Stimulated activated CD8-positive, alpha-beta memory T cell treated with anti-CD3 and anti-CD28 coated beads, Interleukin-7, amount 100 ng/mL, for 1 hour (primary cell): ENCODE measurements around the gene GSTK1.
"Not testable (repeated sequence)": the region's sequence is repeated elsewhere in the genome, so short reads cannot be mapped to it uniquely, and the experiment has no call there.

Source experiments
- DNase-seq, 2 donors: peaks; one replicate each; pipeline ENCODE4 v3.0.0-alpha.2; 2020; ENCODE audit warnings: low read depth in 2 of 2

Gene GSTK1

GRCh38 chr7:143269251-143269650 is 6.0 kb downstream of the GSTK1 start:
- no peak for DNase-seq

GRCh38 chr7:143271240-143271639 is 8.0 kb downstream of the GSTK1 start:
- DNase-seq, result no peak

GRCh38 chr7:143272871-143273270 is 9.6 kb downstream of the GSTK1 start:
- no peak for DNase-seq

GRCh38 chr7:143279186-143280098 is 16.2 kb downstream of the GSTK1 start:
- no peak for DNase-seq

GRCh38 chr7:143280160-143280559 is 16.9 kb downstream of the GSTK1 start:
- no peak for DNase-seq

- no peak for DNase-seq
Measured at GRCh38 chr7:143280566-143280965, 17.3 kb downstream of the GSTK1 start.

- no peak for DNase-seq
Measured at GRCh38 chr7:143281529-143281928, 18.3 kb downstream of the GSTK1 start.

GRCh38 chr7:143282124-143282523 is 18.9 kb downstream of the GSTK1 start:
- DNase-seq, result no peak

- no peak for DNase-seq
Measured at GRCh38 chr7:143283381-143283780, 20.1 kb downstream of the GSTK1 start.

- DNase-seq, result no peak
Measured at GRCh38 chr7:143284591-143285469, 21.6 kb downstream of the GSTK1 start, which contains the start of gene TMEM139. TSS of gene TMEM139 (plus strand) at chr7:143284958. CDS start at chr7:143285958, 1,000 bp downstream.

- DNase-seq, result no peak
Measured at GRCh38 chr7:143285470-143285778, 22.2 kb downstream of the GSTK1 start.

- DNase-seq, result no peak
Measured at GRCh38 chr7:143285806-143286521, 22.7 kb downstream of the GSTK1 start.

GRCh38 chr7:143286522-143286890 is 23.3 kb downstream of the GSTK1 start:
- no peak for DNase-seq

- DNase-seq, result no peak
Measured at GRCh38 chr7:143287339-143287934, 24.2 kb downstream of the GSTK1 start.

- DNase-seq, result peak; percentile 96 to 97
Measured at GRCh38 chr7:143287935-143288826, 24.9 kb downstream of the GSTK1 start, which contains the start of gene CASP2. TSS of gene CASP2 (plus strand) at chr7:143288351. CDS start at chr7:143288456, 105 bp downstream.

GRCh38 chr7:143288836-143289235 is 25.6 kb downstream of the GSTK1 start:
- no peak for DNase-seq

GRCh38 chr7:143289421-143289820 is 26.2 kb downstream of the GSTK1 start:
- no peak for DNase-seq

- not testable (repeated sequence) for DNase-seq
Measured at GRCh38 chr7:143289888-143290287, 26.6 kb downstream of the GSTK1 start.

GRCh38 chr7:143290293-143290692 is 27.1 kb downstream of the GSTK1 start:
- no peak for DNase-seq

GRCh38 chr7:143292876-143293275 is 29.6 kb downstream of the GSTK1 start:
- no peak for DNase-seq
